HepG2 (cell line): ENCODE results near the gene EXOC6B. TPM values are rescaled to one million over a fixed set of nuclear protein-coding genes. Genes with fewer than 3 reads are reported as not detected.

Experiments
- ATAC-seq: fragments of 200-7000 bp; cut with Tn5 transposase; 3 replicates; pipeline ENCODE4 v1.9.1; 2020; ENCODE audit warnings: mild to moderate bottlenecking, moderate library complexity
- BruUV-seq: library from RNA; stranded (reverse); fragments of 400-500 nt; replicated peaks from 2 replicates; lab custom pipeline; 2021; lab: Mats Ljungman, UMichigan
- CTCF ChIA-PET: fragments of 300-600 bp; formaldehyde crosslinking; extraction: SDS; loops from one replicate; lab custom pipeline; 2021; ENCODE audit warnings: low total read pairs, inconsistent platforms, low intra/inter-chr PET ratio; lab: Yijun Ruan, JAX
- POLR2A ChIA-PET: fragments of 350-600 bp; sonication (Branson Sonifier 250); formaldehyde crosslinking; loops from one replicate; lab custom pipeline; 2020; ENCODE audit warnings: antibody characterized with exemption, inconsistent platforms; lab: Yijun Ruan, JAX
- DNase-seq: peaks from one replicate; pipeline ENCODE4 v3.0.0-alpha.2; 2015; ENCODE audit warnings: low spot score
- FAIRE-seq: peaks from 3 replicates; lab custom pipeline; 2011; peaks lifted over from hg19 to GRCh38; lab: Jason Lieb, UNC
- H2AFZ ChIP-seq: one replicate; pipeline ENCODE4 v1.6.1; 2011; ENCODE audit warnings: low read length, inconsistent platforms
- H3K27ac ChIP-seq: fragments of 300-600 bp; 3 replicates; pipeline ENCODE4 v1.8.0; 2011; ENCODE audit warnings: mixed run types, mild to moderate bottlenecking, mixed read lengths, low read length, inconsistent platforms; ENCODE audit not compliant: insufficient read depth; ENCODE audit errors: extremely low read length
- H3K27me3 ChIP-seq, 2 experiments: fragments of 200-600 bp in 1 of 2; 2 replicates in 1 of 2; 3 replicates in 1 of 2; pipeline versions ENCODE4 v1.6.0 to v1.8.0; 2011; ENCODE audit warnings: low read length in 2 of 2, mild to moderate bottlenecking in 2 of 2, moderate library complexity in 2 of 2, inconsistent platforms in 1 of 2; ENCODE audit not compliant: insufficient read depth in 2 of 2, control insufficient read depth in 1 of 2
- H3K36me3 ChIP-seq, 2 experiments: fragments of 200-600 bp in 1 of 2; replicated peaks in 1 of 2; 2 replicates in 1 of 2; 3 replicates in 1 of 2; pipeline versions ENCODE4 v1.5.1 to v1.8.0; 2011; ENCODE audit warnings: low read length in 2 of 2, inconsistent platforms in 1 of 2; ENCODE audit not compliant: insufficient read depth in 2 of 2, control insufficient read depth in 1 of 2
- H3K4me1 ChIP-seq: 2 replicates; pipeline ENCODE4 v1.5.1; 2012; ENCODE audit warnings: low read length, inconsistent platforms; ENCODE audit not compliant: insufficient read depth
- H3K4me2 ChIP-seq: 2 replicates; pipeline ENCODE4 v1.6.0; 2011; ENCODE audit warnings: low read depth, low read length, inconsistent platforms
- H3K4me3 ChIP-seq, 3 experiments: fragments of 200-600 bp in 1 of 3; sonication (generic), shearing (Covaris generic) in 1 of 3; replicated peaks in 1 of 3; 2 replicates each; pipeline ENCODE4 v1.5.1; 2011 to 2016; ENCODE audit warnings: low read length in 3 of 3, inconsistent platforms in 2 of 3, low read depth in 2 of 3, mild to moderate bottlenecking in 2 of 3, control low read depth in 1 of 3, mixed read lengths in 1 of 3; ENCODE audit not compliant: insufficient read depth in 1 of 3
- H3K79me2 ChIP-seq: one replicate; pipeline ENCODE4 v1.6.1; 2011; ENCODE audit warnings: low read length, inconsistent platforms; ENCODE audit not compliant: insufficient read depth
- H3K9ac ChIP-seq: 2 replicates; pipeline ENCODE4 v1.6.0; 2011; ENCODE audit warnings: mild to moderate bottlenecking, low read depth, low read length, inconsistent platforms; ENCODE audit not compliant: insufficient read depth
- H3K9me3 ChIP-seq: 2 replicates; pipeline ENCODE4 v1.5.1; 2012; ENCODE audit warnings: mild to moderate bottlenecking, low read length
- H4K20me1 ChIP-seq: 2 replicates; pipeline ENCODE4 v1.6.0; 2011; ENCODE audit warnings: inconsistent platforms, mild to moderate bottlenecking, low read length, moderate library complexity; ENCODE audit not compliant: insufficient read depth
- CBX5 ChIP-seq: sonication (generic); formaldehyde crosslinking; IDR thresholded peaks from 2 replicates; pipeline ENCODE4 v1.4.0; 2020; ENCODE audit warnings: missing genetic modification reagents, borderline replicate concordance
- GTF2F1 ChIP-seq: fragments of 150-350 bp; IDR thresholded peaks from 2 replicates; pipeline ENCODE4 v1.6.1; 2014; ENCODE audit warnings: low read length
- RCOR2 ChIP-seq: IDR thresholded peaks from 2 replicates; pipeline ENCODE4 v1.6.1; 2016; ENCODE audit warnings: missing biosample characterization, missing genetic modification reagents
- RXRB ChIP-seq: IDR thresholded peaks from 2 replicates; pipeline ENCODE4 v1.6.1; 2016; ENCODE audit warnings: borderline replicate concordance, missing genetic modification reagents, missing compliant biosample characterization
- SKI ChIP-seq: fragments of 450-650 bp; IDR thresholded peaks from one replicate; pipeline ENCODE4 v1.6.1; 2018; ENCODE audit warnings: mild to moderate bottlenecking; ENCODE audit not compliant: partially characterized antibody
- SNAI1 ChIP-seq: sonication (generic); formaldehyde crosslinking; IDR thresholded peaks from 2 replicates; pipeline ENCODE4 v1.5.0; 2020; ENCODE audit warnings: mild to moderate bottlenecking, missing genetic modification reagents, borderline replicate concordance
- YEATS4 ChIP-seq: sonication (generic); formaldehyde crosslinking; IDR thresholded peaks from 2 replicates; pipeline ENCODE4 v1.4.0; 2020; ENCODE audit warnings: missing genetic modification reagents, borderline replicate concordance
- ZNF776 ChIP-seq: sonication (generic); formaldehyde crosslinking; IDR thresholded peaks from 2 replicates; pipeline ENCODE4 v1.4.0; 2020; ENCODE audit warnings: mild to moderate bottlenecking, missing genetic modification reagents
- ZSCAN20 ChIP-seq: sonication (generic); formaldehyde crosslinking; IDR thresholded peaks from 2 replicates; pipeline ENCODE4 v1.4.0; 2020; ENCODE audit warnings: missing genetic modification reagents, mild to moderate bottlenecking, borderline replicate concordance
- WGBS: methylation state at CpG from one replicate; pipeline ENCODE4 v1.1.6; 2017; ENCODE audit warnings: low lambda C conversion rate; 5-methylcytosine and 5-hydroxymethylcytosine counted together
- in situ Hi-C: cut with HindIII; loops from 2 replicates; pipeline ENCODE4 v1.10.0; 2017; ENCODE audit warnings: low pct_unique_long_range_greater_than_20kb; ENCODE audit not compliant: extremely low pct_ligation_motif_present
- intact Hi-C: fragments of 100-400 bp; cut with micrococcal nuclease; formaldehyde crosslinking; loops from one replicate; pipeline ENCODE4 v1.10.0; 2022; ENCODE audit not compliant: unreplicated experiment
- polyA plus RNA-seq, 8 experiments: library from polyadenylated mRNA; depleted of rRNA in 3 of 8; stranded (reverse) in 7 of 8; unstranded in 1 of 8; fragments of >200 nt; fragmentation: Illumina TruSeq in 4 of 8; extraction: Trizol in 4 of 8; gene quantifications; 2 replicates each; pipeline versions ENCODE4 v1.2.1 to v1.2.3, GENCODE V29; 2011 to 2016; ENCODE audit warnings: low read depth in 4 of 8, missing spikeins in 1 of 8, mixed read lengths in 1 of 8; ENCODE audit not compliant: insufficient read depth in 1 of 8
- total RNA-seq, 5 experiments: library from RNA; depleted of rRNA; stranded (reverse); fragments of >200 nt; fragmentation: Illumina TruSeq; extraction: Trizol; gene quantifications; 2 replicates each; pipeline ENCODE4 v1.2.3, GENCODE V29; 2016; ENCODE audit warnings: low read depth in 1 of 5
- TF ChIP-seq, protein P1 (sequence below): sonication (generic); formaldehyde crosslinking; IDR thresholded peaks from 2 replicates; pipeline ENCODE4 v1.5.0; 2020; ENCODE audit warnings: missing genetic modification reagents, mild to moderate bottlenecking, borderline replicate concordance
- TF ChIP-seq, protein P2 (sequence below): conservative IDR thresholded peaks from 2 replicates; pipeline ENCODE4 v1.6.1; 2018; ENCODE audit warnings: missing genetic modification reagents
- TF ChIP-seq, protein P3 (sequence below): sonication (generic); formaldehyde crosslinking; IDR thresholded peaks from 2 replicates; pipeline ENCODE4 v1.4.0; 2020; ENCODE audit warnings: missing genetic modification reagents

Gene EXOC6B
- total and polyA plus RNA-seq, 2 of the 13 experiments (the other 11 are each of a cell fraction or from before 2014, with no cell fraction given), result 9.1 to 15.9 TPM

DNA sequence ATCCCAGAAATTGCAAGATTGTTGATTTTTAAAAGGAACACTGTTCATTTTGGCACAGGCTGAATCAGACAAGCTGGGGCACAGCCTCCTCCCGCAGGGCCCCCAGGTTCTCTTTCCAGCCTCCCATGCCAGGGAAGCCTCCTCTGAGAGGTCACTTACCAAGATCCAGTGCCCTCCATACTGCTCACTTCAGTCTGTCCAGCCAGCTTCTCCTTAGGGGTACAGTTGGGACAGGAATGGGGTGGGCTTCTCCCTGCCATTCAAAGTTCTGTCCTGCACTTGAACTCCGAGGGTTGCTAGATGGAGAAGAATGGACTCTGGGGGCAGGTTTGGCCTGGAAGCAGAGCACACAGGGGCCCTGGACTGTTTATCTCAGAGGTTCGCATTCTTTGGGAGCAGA, 670.7 kb downstream of the EXOC6B start:
- no peak overlapping the region for H3K27ac ChIP-seq
- H4K20me1 ChIP-seq, result 0 out of 2 replicates have a peak, but pooled peaks cover 1% of the 10 kb centered on the region
- H3K9me3 ChIP-seq, result no peaks in the 10 kb centered on the region
- intact Hi-C loops, result no loop called here
- no TSS peak for BruUV-seq
- peaks cover 16 to 92% of the 10 kb centered on the region in 2 experiments; a peak in 4 of 5 replicates for H3K27me3 ChIP-seq
- TF ChIP-seq SKI (no peak), GTF2F1 (no peak), RXRB (no peak), CBX5 (CRISPR knock-in tag) (no peak), YEATS4 (CRISPR knock-in tag) (no peak), ZSCAN20 (CRISPR knock-in tag) (no peak), ZNF776 (CRISPR knock-in tag) (no peak), RCOR2 (CRISPR knock-in tag) (no peak), SNAI1 (no peak)
- TF ChIP-seq, protein P1, sequence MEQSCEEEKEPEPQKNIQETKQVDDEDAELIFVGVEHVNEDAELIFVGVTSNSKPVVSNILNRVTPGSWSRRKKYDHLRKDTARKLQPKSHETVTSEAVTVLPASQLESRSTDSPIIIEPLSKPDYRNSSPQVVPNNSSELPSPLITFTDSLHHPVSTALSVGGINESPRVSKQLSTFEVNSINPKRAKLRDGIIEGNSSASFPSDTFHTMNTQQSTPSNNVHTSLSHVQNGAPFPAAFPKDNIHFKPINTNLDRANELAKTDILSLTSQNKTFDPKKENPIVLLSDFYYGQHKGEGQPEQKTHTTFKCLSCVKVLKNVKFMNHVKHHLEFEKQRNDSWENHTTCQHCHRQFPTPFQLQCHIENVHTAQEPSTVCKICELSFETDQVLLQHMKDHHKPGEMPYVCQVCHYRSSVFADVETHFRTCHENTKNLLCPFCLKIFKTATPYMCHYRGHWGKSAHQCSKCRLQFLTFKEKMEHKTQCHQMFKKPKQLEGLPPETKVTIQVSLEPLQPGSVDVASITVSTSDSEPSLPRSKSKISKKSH (CRISPR knock-in tag), result no peak
- TF ChIP-seq, protein P2, sequence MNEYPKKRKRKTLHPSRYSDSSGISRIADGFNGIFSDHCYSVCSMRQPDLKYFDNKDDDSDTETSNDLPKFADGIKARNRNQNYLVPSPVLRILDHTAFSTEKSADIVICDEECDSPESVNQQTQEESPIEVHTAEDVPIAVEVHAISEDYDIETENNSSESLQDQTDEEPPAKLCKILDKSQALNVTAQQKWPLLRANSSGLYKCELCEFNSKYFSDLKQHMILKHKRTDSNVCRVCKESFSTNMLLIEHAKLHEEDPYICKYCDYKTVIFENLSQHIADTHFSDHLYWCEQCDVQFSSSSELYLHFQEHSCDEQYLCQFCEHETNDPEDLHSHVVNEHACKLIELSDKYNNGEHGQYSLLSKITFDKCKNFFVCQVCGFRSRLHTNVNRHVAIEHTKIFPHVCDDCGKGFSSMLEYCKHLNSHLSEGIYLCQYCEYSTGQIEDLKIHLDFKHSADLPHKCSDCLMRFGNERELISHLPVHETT (CRISPR knock-in tag), result no peak
- TF ChIP-seq, protein P3, sequence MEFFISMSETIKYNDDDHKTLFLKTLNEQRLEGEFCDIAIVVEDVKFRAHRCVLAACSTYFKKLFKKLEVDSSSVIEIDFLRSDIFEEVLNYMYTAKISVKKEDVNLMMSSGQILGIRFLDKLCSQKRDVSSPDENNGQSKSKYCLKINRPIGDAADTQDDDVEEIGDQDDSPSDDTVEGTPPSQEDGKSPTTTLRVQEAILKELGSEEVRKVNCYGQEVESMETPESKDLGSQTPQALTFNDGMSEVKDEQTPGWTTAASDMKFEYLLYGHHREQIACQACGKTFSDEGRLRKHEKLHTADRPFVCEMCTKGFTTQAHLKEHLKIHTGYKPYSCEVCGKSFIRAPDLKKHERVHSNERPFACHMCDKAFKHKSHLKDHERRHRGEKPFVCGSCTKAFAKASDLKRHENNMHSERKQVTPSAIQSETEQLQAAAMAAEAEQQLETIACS (CRISPR knock-in tag), result no peak
- no peak overlapping the region for H3K4me2 ChIP-seq
- H3K4me3 ChIP-seq, result no peak overlapping the region
- no peak for ATAC-seq
- H3K9ac ChIP-seq, result no peak overlapping the region
- H2AFZ ChIP-seq, result no peak overlapping the region
- DNase-seq, result no peak
- peaks cover 6% of the 10 kb centered on the region for H3K4me1 ChIP-seq
- WGBS, result 19% methylated on average over 3 of the region's 3 CpGs
- in situ Hi-C loops, result no loop called here
- ChIA-PET CTCF (no interaction called here), POLR2A (no interaction called here)
- no peaks in the 10 kb centered on the region for H3K79me2 ChIP-seq
- no peak for FAIRE-seq
- H3K36me3 ChIP-seq, result no peaks in the 10 kb centered on the region
